Dedifferentiated amniotic fluid mesenchymal stem cell (primary cell): Measurements from ENCODE around the gene KIF15.
"Not testable (repeated sequence)": the region's sequence is repeated elsewhere in the genome, so short reads cannot be mapped to it uniquely, and the experiment has no call there.

Experiments
- DNase-seq: peaks from one replicate; pipeline ENCODE4 v3.0.0-alpha.2; 2016; ENCODE audit errors: extremely low spot score

KIF15 gene

GRCh38 chr3:44827196-44827595 is 65.6 kb downstream of the KIF15 start:
- DNase-seq, result no peak

- DNase-seq, result no peak
Measured at GRCh38 chr3:44831232-44831631, 69.6 kb downstream of the KIF15 start.

DNA sequence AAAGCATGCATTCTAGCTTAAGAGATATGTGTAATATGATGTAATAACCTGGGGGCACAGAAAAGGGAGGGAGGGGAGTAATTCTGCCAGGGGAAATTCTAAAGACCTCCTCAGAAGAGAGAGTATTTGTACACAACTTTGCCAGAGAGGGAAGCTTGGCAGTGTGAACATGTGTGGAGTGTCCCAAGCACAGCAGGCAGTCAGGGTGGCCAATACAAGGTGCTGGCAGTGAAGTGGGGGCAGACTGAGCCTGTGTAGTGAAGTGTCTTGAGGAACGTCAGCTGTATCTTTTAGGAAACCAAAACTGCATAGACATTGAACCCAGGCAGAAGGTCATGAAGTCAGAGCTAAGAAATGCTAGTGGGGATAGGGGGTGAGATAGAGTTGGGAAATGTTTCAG is 70.4 kb downstream of the KIF15 start:
- DNase-seq, result no peak

- DNase-seq, result no peak
Measured at GRCh38 chr3:44832965-44833364, 71.4 kb downstream of the KIF15 start.

GRCh38 chr3:44833394-44833793 is 71.8 kb downstream of the KIF15 start:
- no peak for DNase-seq

DNA sequence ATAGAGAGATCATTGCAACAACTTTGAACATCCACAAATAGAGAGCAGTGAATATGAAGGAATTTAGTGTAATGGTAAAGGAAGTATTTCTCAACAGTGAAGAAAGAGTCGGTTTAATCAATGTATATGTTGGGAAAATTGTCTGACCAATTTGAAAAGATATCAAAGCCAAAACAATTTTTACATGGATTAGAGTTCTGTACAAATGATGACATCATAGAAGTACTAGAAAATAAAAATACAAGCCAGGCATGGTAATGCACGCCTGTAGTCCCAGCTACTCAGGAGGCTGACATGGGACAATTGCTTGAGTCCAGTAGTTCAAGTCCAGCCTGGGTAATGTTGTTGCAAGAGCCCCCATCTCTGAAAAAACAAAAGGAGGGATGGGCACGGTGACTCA is 74.1 kb downstream of the KIF15 start:
- no peak for DNase-seq

GRCh38 chr3:44842376-44842775 is 80.8 kb downstream of the KIF15 start:
- no peak for DNase-seq

DNA sequence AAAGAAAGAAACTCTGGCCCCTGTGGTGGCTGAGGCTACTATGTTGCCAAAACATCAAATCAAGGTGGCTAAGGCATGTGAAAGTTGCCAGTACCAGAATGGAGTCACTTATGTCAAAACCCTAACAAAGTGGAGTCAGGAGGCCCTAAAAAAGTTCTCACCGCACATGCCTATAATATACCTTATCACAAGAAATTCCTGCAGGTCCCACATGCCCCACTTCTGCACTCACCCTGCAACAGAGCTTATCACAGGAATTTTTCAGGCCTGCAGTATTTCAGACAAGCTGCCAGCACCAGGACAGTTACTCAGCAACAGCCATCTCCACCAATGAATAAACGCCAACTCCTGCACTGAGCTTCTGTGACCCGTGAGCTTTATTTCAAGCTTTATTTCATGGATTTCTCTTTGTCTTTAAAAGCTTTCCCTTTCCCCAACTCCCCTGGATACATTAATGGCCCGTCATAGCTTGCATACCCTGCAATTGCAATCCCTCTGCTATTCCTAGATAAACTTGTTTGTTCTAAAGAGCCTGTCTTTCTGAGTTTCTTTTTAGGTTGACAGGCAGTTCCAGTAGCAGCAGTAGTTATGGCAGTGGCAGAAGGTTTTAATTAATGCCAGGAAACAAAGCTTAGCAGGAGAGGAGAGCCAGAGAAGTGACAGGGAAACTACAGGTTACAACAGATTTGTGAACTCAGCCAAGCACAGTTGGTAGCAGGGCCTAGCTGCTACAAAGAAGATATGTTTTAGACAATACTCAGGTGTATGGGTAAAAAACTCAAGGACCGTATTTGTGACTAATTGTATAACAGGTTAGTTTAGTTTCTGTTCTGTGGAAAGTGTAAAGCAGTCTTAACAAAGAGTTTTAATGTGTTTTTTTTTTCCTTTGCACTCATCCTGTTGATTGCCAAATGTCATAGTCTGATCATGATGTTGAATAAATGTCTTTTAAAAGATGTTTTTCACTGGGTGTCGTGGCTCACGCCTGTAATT is 84.2 kb downstream of the KIF15 start:
- DNase-seq, result peak; percentile 42

GRCh38 chr3:44848634-44849033 is 87.0 kb downstream of the KIF15 start:
- DNase-seq, result no peak

- not testable (repeated sequence) for DNase-seq
Measured at GRCh38 chr3:44856663-44857062, 95.1 kb downstream of the KIF15 start.

DNA sequence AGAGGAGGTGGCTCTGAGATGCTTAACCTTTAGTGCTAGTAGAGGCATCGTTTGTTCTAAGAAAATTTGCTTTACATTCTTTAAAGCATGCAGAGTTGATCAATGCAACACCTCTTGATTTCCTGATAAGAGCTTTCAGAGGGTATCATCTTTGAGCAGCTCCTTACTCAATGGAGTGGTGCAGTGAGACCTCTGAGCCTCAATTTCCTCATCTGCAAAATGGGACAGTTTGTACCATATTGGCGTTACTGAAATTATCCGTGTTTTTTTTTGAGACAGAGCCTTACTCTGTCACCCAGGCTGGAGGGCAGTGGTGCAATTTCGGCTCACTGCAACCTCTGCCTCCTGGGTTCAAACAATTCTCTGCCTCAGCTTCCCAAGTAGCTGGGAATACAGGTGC is 98.5 kb downstream of the KIF15 start:
- DNase-seq, result no peak

DNA sequence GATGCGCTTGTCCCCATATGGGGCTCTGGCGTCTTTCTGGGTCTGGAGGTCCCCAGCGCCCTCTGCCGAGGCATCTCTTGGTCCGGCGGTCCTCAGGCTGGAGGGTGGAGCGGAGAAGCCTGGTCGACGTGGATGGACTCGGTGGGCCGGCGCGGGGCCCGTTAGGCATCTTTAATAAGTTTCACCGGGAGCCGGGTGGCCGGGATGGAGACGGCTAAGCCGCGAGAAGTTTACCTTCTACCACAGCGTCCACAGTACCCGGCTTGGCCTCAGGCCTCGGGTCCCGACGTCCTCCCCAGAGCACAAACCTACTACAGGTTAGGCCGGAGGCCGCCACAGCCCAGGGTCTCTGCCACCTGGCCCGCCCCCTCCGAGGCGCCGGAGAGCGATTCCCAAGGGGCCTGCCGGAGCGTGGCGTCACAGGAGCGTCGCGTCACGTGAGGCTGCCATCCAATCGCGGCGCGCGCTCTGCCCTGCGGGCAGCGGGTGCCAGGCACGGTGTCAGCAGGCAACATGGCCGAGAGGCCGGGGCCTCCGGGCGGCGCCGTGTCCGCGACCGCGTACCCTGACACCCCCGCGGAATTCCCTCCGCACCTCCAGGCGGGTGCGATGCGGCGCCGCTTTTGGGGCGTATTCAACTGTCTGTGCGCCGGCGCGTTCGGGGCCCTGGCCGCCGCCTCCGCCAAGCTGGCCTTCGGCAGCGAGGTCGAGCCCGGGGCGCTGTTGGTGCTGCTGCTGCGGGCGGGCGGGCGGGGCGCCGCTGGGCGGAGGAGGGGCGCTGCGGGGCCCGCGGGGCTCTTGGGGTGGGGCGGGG is 100.0 kb downstream of the KIF15 start, which contains the start of gene TMEM42:
TSS of gene TMEM42 (plus strand) at position 501 of the 814 bp plus-strand sequence. CDS start at position 514, 13 bp downstream.
- DNase-seq, result peak; percentile 86

DNA sequence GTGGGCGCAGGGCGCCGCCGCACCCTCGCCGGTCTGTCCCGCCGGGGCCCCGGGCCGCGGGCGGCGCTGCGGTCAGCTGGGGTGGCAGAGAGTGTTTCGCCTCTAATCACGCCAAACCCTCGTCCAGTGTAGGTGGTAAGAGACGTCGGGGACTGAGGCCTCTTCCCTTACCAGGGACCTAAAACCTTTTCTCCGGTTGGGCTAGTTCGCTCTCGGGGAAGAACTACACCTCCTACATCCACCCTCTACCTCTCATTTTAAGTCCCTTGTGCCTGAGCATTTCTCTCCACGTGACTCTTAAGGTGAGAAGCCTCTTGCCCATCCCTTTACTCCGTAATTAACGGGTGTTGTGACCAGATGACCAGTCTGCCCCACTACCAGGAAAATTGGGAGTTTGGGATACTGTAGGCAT is 100.6 kb downstream of the KIF15 start:
- DNase-seq, result peak; percentile 17

DNA sequence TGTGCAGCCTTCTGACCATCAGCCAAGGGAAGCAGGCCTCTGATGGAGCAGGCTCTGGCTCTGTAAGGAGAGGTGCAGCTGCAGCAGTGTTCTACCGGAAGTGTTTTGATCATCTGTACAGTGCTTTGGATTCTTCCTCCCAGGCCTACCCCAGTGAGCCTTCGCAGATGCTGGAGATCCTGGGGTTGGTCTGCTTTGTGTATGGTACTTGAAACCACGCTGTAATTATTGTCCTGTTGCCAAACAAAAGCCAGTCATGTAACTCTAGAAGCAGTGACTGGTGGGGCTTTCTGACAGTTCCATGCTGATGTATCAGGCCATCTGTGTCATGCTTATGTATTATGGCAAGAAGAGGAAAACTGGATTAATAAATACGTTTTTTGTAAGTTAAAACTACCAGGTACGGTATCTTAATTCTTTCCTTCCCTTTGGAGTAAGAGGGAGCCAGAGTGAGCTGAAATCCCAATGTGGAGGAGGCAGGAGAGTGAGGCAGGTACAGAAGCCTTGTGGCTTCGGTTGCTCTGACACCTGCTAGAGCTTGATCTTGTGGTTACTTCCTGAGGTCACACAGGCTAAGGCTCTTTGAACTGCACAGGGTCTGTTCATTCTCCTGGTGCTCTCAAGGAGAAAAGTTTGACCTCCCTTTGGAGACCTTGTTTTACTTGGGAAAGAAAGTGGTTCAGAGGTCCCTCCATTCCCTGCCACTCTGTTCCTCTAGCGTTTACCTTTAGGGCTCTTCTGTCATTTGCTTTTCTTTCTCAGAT is 103.9 kb downstream of the KIF15 start:
- no peak for DNase-seq

DNA sequence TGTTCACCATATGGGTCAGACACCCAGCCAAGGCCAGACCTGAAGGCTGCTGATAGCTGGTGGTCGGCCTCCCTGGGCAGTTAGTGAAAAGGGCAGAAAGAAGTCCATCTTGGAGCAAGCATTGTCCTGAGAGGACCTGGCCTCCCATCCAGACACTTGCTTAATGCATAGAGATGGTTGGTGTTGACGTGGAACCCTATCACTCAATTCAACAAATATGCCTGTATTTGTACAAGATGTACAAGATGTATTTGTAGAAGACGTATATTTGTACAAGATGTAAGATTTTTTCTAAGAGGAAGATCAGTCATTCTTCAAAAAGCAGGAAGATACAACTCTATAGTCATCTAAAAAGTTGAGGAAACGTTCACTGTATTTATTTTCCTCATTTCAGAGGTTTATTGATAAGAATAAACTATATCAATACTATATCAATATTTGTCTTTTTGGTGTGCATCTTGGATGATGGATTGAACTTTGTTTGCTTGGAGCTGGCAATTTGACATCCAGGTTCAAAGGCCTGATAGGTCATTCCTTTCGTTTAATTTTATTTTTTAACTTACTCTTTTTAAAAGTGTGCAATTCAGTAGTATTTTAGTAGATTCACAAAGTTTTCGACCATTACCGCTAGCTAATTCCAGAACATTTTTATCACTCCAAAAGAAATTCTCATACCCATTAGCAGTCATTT is 106.0 kb downstream of the KIF15 start:
- no peak for DNase-seq

GRCh38 chr3:44870375-44871061 is 108.9 kb downstream of the KIF15 start:
- DNase-seq, result no peak

DNA sequence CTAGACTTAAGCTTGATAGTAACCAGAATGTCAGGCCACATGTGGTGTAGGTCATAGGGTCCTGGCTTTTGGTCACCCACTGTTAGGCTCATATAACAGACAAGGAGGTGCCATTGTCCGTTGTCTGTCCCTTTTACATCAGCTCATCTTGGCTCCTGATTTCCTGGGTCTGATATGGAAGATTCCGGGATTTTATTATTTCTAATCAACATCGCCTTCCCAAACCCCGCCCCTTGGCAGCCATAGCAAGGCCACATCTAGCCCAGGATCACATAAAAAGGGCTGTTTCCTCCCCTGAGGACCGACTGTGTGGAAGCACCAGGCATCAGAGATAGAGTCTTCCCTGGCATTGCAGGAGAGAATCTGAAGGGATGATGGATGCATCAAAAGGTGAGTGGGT is 112.7 kb downstream of the KIF15 start, which contains the start of gene TGM4:
TSS of gene TGM4 (plus strand) at position 301 of the 400 bp plus-strand sequence. CDS start at position 372, 71 bp downstream.
- no peak for DNase-seq

- no peak for DNase-seq
Measured at GRCh38 chr3:44875596-44875995, 114.0 kb downstream of the KIF15 start.

DNA sequence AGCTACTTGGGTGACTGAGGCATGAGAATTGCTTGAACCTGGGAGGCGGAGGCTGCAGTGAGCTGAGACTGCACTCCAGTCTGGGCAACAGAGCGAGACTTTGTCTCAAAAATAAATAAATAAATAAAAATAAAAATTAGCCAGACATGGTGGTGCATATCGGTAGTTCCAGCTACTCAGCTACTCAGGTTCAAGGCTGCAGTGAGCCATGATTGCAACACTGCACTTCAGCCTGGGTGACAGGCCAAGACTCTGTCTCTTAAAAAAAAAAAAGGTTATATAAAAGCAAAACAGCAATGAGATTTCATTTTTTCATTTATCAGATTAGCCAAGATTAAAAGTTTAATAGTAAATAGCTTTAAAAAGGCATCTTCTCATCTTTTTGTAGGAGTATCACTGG is 115.7 kb downstream of the KIF15 start:
- DNase-seq, result no peak

DNA sequence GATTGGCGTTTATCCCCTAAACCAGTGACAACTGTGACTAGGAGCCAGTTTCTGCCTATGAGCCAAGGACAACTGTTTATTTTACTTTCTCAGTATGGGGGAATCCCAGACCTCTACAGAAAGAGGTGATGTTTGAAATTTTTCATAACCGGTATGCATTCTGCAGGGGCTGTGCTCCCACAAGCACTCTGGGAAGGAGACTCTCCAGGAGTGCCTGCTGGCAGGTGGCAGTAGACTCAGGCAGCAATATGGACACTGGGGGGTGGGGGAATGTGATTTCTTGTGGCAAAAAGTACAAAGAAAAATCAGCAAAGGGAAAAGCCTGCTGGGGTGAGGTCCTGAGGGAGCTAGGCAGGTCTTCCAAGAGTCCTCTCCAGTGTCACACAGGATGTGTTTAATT is 118.7 kb downstream of the KIF15 start:
- no peak for DNase-seq
